ENCODE measurements around the gene RNASE12.

DNA sequence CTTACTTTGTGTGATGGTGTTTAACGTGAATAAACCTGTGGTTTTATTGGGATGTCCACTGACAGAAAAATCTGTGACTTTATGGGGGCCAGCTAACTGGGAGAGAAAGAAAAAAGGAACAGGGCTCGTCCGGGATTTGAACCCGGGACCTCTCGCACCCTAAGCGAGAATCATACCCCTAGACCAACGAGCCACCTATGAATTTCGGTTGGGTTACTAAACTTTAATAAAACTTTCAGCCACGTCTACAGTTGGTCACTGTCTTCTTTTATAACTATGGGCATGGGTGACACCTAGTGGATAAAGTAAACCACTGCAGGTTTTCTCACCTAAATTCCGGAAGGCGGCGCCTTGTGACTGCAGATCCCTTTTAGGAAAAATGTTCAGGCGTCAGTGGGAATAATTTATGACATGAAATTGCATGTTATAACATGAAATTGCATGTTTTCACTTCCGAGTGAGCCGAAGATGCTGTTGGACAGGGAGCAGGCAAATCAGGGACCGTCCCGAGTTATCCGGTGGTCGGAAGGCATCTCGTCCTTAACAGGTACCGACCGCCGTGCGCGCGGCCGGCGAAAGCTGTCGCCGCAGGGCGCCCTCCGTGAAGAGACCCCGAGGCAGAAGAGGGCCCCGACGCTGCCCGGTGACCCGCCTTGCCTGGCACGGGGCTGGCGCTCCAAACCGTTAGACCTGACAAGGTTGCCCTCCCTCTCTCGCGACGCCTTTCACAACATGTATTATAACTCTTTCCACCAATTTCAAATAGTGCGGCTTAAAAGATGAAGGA is 18.2 kb upstream of the RNASE12 start:
- TF ChIP-seq CTCF (IDR thresholded peaks at IDR 0.05; ENCODE audit: low read depth, low read length) = peak; percentile 81
- no peak for TF ChIP-seq POLR2A (IDR thresholded peaks at IDR 0.05; ENCODE audit: extremely low read depth, insufficient read length)

Data from NB4 (cell line).